OCI-LY7 (cell line): ENCODE results near the gene OR7G2.

ENCODE experiments used
- EZH2phosphoT487 ChIP-seq: fragments of 200-600 bp; sonication (generic); IDR thresholded peaks from 2 replicates; pipeline ENCODE4 v1.6.1; 2018; ENCODE audit warnings: low read depth, borderline replicate concordance, mild to moderate bottlenecking, mixed run types, antibody characterized with exemption, low read length, moderate library complexity, mixed read lengths
- TF ChIP-seq, protein P1 (sequence below): fragments of 200-600 bp; sonication (generic); conservative IDR thresholded peaks from 2 replicates; pipeline ENCODE4 v1.5.1; 2014; ENCODE audit warnings: mild to moderate bottlenecking, antibody characterized with exemption, low read length, moderate library complexity, mixed read lengths

DNA sequence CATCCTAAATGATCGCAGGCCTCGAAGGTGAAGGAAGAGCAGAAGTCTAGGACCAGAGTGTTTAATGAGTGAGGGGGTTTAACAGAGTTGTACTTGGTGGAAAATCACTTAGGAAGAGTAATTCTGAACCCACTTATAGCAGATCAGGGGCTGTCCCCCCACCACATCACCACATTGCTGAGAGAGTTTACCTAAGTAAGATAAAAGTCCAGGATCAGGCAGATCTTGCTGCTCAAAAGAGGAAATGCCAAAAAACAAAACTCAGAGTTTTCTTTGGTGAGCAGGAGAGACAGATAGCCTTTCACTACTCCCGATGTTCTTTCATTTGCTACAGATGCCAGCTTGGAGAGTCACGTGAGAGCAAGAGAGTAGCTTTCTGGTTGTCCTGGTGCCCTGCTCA is 48.3 kb upstream of the OR7G2 start:
- TF ChIP-seq EZH2phosphoT487 = no peak
- TF ChIP-seq, protein P1, sequence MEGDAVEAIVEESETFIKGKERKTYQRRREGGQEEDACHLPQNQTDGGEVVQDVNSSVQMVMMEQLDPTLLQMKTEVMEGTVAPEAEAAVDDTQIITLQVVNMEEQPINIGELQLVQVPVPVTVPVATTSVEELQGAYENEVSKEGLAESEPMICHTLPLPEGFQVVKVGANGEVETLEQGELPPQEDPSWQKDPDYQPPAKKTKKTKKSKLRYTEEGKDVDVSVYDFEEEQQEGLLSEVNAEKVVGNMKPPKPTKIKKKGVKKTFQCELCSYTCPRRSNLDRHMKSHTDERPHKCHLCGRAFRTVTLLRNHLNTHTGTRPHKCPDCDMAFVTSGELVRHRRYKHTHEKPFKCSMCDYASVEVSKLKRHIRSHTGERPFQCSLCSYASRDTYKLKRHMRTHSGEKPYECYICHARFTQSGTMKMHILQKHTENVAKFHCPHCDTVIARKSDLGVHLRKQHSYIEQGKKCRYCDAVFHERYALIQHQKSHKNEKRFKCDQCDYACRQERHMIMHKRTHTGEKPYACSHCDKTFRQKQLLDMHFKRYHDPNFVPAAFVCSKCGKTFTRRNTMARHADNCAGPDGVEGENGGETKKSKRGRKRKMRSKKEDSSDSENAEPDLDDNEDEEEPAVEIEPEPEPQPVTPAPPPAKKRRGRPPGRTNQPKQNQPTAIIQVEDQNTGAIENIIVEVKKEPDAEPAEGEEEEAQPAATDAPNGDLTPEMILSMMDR = no peak
